Activated gamma-delta T cell treated with anti-CD3 and anti-CD28 coated beads, Interleukin-2, amount 50 U/mL, for 16 hours (primary cell): Measurements from ENCODE around the gene SMAD9.

ENCODE experiments used
- DNase-seq: peaks from one replicate; pipeline ENCODE4 v3.0.0-alpha.2; 2020; ENCODE audit warnings: low read depth

The SMAD9 gene

GRCh38 chr13:36919833-36920615 is at the start of gene SMAD9:
TSS of gene SMAD9 (minus strand) at chr13:36920238. CDS start at chr13:36879689, 40,549 bp downstream.
- DNase-seq, result no peak

GRCh38 chr13:36966404-36966803 is 46.4 kb upstream of the SMAD9 start:
- no peak for DNase-seq

DNA sequence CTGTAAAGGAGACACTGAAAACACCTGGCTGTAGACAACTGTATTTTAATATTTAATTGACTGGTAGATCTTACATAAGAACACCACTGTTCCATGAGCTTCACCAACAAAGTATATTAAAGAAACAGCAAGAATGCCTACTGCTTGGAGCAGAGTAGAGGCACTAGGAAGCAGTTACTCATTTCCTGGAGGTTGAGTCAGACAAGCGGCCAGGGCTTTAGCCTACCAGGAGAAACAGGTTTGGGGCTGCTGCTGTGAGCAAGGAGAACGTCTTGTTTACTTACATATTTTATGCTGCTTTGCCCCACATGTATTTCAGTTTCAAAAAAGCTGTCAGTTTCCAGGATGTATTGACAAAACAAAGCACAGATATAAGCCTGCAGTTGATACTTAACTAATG is 45.7 kb upstream of the SMAD9 start:
- no peak for DNase-seq

DNA sequence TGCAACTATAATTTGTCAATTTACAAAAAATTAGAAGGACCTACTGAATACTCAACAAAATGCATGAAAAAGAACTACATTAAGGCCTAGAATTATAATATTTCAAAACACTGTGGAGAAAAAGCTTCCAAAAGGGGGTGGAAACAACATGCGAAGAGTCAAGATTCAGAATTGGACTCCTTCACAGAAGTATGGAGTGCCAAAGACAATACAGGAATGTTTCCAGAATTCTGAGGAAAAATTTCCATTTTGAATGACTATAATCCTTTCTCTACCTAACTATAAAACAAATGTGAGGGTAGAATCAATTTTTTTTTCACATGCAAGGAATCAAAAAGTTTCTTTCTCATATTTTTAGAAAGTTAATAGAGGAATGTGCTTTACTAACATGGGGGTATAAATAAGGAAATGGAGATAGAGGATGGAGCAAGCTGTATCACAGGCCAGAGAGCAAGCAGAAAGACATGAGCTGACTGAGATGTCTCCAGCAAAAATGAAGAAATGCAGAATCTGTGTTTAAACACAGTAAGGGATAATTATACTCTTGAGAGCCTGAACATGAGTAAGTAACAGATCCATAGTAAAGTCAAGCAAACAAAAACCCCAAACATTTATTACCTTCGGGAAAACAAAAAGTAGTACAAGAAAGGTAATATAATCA is 39.5 kb upstream of the SMAD9 start:
- DNase-seq, result no peak

- no peak for DNase-seq
These were observed 34.5 kb upstream of the SMAD9 start for GRCh38 chr13:36954542-36954941.

DNA sequence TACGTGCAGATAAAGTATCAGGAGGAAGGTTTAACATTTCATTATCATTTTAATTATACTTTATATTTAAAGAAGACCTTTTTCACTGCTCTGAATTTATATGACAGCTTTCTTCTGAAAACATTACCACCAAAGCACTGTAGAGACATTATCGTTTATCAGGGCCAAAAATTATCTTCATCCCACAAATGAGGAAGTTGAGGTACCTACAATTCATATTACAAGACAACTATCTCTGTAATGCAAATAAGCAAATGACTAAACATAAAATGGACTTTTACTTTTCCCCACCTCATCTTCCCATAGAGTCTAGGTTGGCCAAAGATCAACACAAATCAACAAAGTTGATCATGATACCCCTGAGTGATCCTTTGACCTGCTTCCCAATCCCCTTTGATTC is 30.9 kb upstream of the SMAD9 start:
- no peak for DNase-seq

DNA sequence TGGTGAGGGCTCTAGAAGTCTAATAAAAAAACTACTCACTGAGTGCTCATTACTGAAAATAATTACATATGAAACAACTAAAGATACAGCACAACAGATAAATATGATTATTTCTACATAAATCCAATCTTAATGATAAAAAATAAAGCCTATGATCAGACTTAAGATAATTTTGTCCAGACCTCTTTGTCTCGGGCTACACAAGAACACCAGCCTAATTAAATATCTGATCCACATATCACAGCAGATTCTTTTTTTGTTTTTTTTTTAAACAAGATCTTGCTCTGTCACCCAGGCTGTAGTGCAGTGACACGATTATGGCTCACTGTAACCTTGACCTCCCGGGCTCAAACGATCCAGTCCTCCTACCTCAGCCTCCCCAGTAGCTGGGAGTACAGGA is 30.3 kb upstream of the SMAD9 start:
- DNase-seq, result no peak

- no peak for DNase-seq
These were observed 25.0 kb upstream of the SMAD9 start for GRCh38 chr13:36945078-36945477.

- no peak for DNase-seq
These were observed 5.6 kb upstream of the SMAD9 start for GRCh38 chr13:36925603-36926002.

GRCh38 chr13:36924001-36924400 is 4.0 kb upstream of the SMAD9 start:
- DNase-seq, result no peak

DNA sequence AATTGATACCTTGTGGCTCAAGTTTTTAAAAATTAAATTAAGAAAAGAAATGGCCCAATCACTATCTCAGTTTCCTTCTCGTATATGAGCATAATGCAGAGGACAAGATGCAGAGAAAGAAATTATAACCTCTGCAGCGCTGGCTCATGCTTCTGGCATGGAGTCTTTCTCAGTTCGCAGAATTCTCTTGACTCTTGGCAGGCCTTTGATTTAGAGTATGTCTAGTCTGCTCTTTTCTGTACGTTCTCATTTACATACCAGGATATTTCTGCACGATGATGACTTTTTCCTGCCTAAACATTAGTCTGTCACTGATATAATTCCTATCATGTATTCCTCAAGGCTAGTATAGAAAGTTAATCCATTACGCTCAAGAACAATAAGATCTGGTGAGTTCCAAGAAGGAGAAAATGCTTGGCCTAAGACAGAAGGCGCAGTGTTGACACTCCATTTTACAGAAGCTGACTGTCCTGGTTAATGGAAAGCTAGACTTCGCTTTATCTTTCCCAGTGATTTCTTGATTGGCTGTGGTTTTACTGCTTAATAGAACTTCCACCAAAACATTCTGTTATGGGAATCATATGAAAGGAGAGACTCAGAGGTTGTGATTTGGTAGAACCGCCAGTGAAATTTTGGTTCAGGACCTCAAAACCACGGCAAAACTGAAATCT is 1.7 kb upstream of the SMAD9 start:
- DNase-seq, result no peak

DNA sequence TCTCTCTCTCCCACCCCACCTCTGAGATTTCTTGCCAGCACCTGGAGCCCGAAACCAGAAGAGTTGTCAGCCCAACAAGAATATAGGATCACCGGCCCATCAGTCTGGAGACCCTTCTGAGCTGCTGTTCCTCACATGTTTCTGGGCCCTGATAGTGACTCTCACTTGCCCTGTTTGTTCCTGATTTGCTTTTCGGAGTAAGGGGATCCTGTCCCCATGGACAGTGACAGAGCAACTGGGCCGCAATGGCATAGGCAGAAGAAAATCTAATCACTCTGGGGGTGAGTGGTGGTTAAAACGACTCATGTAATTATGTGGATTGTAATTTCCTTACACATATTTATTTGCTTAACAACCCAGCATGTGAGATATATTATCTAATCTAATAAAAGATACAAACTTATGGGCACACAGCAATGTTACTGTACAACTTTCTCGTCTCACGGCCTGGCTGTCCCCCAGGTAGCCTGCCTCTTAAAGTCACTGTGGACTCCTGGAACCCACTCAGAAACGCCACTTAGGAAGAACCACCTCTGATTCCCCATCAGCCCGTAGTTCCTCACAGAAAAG is 663 bp upstream of the SMAD9 start:
- DNase-seq, result no peak

DNA sequence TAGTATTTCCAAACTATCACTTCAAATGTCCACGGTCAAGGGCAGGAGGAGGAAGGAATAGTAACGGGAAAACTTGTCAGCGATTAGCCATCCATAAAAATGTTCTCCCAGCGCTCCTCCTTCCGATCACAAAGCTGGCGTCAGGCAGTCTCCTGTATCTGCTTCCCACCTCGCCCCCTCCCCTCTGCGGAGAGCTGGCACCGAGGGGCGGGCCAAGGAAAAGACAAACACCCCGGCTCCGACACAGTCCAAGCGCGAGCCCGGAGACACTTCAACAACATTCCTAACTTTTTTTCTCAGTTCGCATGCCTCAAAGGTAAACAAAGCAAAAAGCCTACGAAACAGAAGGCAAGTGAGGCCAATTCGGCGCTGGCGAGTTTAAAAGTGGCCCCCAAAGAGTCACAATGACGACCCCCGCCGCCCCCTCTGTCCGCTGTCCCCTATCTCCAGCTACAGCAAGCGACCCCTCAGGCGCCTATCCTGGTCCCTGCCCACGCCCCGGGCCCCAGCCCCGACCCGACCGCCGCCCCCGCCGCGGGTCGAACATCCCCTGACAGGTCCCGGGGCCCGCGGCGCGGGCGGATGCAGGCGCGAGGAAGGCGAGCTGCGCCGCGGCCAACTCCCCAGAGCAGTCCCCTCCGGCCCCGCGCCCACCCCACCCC is 736 bp downstream of the SMAD9 start:
- DNase-seq, result no peak

GRCh38 chr13:36918246-36919131 is 1.5 kb downstream of the SMAD9 start:
- DNase-seq, result no peak

DNA sequence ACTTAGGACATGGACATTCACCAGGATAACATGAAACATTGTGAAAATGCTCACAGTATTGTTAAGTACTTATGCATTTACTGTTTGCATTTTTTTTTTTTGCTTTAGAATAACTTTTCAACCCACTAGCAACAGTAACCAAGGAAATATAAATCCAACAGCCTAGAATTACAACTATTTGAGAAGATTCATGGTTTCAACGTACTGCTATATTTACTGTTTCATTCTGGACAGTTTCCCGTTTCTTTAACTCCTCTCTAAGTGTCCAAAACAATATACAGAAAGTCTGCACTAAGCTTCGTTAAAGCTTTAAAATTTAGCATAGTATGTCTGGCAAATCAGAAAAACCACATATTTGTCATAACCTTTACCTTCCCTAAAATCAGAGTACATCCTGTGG is 2.7 kb downstream of the SMAD9 start:
- no peak for DNase-seq

- no peak for DNase-seq
These were observed 4.0 kb downstream of the SMAD9 start for GRCh38 chr13:36915896-36916640.

DNA sequence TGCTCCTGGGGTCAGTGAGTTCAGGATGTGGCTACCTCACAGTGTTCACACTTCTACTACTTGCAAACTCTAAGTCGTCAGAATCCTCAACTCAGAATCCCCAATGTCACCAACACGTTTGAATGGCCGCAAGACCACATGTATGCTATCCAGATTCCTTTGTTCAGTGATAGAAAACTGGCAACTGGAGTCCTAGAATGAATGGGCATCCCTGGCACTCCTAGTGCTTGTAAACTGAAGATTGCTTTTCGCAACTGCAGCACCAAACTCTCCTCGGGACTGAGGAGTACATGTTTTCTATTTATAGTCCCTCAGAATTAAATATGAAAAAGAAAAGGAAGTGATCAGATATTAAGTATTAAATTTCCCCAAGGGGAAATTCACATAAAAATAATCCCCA is 4.9 kb downstream of the SMAD9 start:
- no peak for DNase-seq

DNA sequence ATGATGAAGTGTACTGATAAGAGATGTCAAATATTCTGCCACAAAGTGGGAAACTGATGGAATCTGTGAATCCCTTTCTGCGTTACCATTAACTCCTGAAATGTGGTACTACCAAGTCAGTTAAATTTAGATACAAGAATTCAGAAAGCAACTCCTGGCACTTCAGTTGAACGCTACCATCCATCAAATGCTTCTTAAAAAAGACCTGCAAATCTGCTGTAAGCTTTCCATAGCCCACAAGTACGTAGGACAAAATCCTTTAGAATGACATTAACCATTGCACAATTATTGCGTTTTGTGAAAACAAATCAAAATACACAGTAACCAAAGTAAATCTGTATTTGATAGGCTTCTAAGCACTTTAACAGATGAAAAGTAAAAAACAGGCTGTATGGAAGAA is 5.4 kb downstream of the SMAD9 start:
- DNase-seq, result no peak

DNA sequence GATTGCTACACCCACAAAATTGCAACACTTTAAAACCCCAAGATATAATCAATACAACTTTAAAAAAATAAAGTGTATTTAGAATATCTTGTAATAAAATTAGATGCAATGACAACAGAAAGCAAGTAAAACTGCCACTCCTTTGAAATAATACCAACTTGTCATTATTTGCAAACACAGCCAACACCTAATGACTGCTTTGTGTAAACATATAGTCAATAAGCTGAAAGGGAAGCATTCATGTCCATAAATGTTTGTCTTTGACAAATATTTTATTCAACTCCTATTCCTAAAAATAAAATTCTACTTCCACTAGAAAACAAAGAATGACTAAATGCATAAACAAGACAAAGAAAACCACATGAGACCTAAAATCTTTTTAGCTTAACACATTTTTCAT is 6.6 kb downstream of the SMAD9 start:
- no peak for DNase-seq

DNA sequence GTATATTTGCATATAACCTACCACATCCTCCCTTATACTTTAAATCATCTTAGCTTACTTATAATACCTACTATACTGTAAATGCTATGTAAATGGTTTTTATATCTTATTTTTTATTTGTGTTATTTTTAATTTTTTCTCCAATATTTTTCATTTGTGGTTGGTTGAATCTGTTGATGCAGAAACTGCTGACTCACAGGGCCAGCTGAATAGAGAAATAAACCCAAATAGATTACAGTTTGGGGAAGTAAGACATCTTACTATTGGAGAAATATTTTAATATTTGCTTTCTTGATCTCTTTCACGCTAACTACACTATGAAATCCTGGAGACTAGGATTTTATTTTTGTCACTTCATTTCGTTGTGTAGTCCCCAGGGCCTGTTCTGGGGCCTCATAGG is 7.1 kb downstream of the SMAD9 start:
- DNase-seq, result no peak

GRCh38 chr13:36912369-36912768 is 7.7 kb downstream of the SMAD9 start:
- no peak for DNase-seq
